ENCODE measurements around the gene ANXA2R. TPM values are rescaled to one million over a fixed set of nuclear protein-coding genes. Genes with fewer than 3 reads are reported as not detected.

The ANXA2R gene
- total and polyA plus RNA-seq, 2 of the 13 experiments (the other 11 are each of a cell fraction or from before 2014, with no cell fraction given), result 0.95 to 1.3 TPM

DNA sequence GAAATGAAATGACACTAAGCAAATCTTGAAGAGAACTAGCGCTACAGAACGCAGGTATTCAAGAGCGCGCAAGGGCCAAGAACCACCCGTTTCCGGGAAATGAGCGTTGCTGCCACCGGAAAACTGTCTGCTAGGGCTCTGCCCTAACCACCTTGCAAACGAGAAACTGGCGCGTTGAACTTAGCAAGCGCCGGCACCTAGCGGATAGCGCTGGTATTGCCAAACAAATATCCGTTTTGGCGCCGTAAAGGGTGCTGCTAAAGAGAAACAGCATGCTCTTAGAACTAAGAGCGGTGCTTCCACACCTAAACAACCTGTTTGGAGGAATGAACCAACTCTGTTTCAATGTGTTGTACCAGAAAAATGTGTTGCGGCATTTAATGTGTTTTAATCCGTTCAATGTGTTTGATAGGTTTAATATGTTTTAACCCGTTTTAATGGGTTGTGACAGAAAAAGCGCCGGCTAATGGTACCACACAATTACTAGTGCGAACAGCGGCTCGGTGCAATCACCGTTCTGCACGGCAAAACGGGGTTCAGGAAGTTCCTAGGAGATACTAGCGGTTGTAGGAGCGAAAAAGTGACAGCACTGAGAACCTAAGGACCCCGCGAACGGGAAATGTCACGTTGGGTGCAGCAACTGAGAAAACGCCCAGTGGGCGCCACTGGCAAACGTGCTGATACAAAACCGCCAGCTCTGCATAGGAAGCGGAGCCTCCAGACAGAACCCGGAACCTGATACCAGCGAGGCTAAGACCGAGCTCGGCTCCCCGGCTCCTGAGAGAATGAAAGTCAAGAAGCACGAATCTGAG is at the start of gene ANXA2R (continued):
- TF ChIP-seq MTA1 (CRISPR knock-in tag; IDR thresholded peaks at IDR 0.05; ENCODE audit: borderline replicate concordance) (no peak), HNRNPK (IDR thresholded peaks at IDR 0.05; ENCODE audit: low read depth, low read length, poor library complexity, severe bottlenecking) (no peak), PAX8 (CRISPR knock-in tag; IDR thresholded peaks at IDR 0.05; ENCODE audit: borderline replicate concordance) (no peak), NCOA5 (CRISPR knock-in tag; IDR thresholded peaks at IDR 0.05) (0 out of 2 replicates have a peak, but pooled peaks have one; percentile 32), NFYC (CRISPR knock-in tag; IDR thresholded peaks at IDR 0.05) (no peak), FOXK2 (IDR thresholded peaks at IDR 0.05) (no peak), RFXANK (CRISPR knock-in tag; IDR thresholded peaks at IDR 0.05) (no peak), MAF1 (CRISPR knock-in tag; IDR thresholded peaks at IDR 0.05; ENCODE audit: borderline replicate concordance) (no peak), KLF6 (CRISPR knock-in tag; IDR thresholded peaks at IDR 0.05) (no peak), ZBTB46 (CRISPR knock-in tag; IDR thresholded peaks at IDR 0.05; ENCODE audit: borderline replicate concordance) (no peak), ZNF619 (CRISPR knock-in tag; IDR thresholded peaks at IDR 0.05) (no peak), ZNF552 (CRISPR knock-in tag; IDR thresholded peaks at IDR 0.05; ENCODE audit: borderline replicate concordance) (no peak), ISX (CRISPR knock-in tag; conservative IDR thresholded peaks at IDR 0.05) (no peak)
- TF ChIP-seq, protein P1, sequence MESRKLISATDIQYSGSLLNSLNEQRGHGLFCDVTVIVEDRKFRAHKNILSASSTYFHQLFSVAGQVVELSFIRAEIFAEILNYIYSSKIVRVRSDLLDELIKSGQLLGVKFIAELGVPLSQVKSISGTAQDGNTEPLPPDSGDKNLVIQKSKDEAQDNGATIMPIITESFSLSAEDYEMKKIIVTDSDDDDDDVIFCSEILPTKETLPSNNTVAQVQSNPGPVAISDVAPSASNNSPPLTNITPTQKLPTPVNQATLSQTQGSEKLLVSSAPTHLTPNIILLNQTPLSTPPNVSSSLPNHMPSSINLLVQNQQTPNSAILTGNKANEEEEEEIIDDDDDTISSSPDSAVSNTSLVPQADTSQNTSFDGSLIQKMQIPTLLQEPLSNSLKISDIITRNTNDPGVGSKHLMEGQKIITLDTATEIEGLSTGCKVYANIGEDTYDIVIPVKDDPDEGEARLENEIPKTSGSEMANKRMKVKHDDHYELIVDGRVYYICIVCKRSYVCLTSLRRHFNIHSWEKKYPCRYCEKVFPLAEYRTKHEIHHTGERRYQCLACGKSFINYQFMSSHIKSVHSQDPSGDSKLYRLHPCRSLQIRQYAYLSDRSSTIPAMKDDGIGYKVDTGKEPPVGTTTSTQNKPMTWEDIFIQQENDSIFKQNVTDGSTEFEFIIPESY (CRISPR knock-in tag; IDR thresholded peaks at IDR 0.05), result peak; percentile 73
- TF ChIP-seq, protein P2, sequence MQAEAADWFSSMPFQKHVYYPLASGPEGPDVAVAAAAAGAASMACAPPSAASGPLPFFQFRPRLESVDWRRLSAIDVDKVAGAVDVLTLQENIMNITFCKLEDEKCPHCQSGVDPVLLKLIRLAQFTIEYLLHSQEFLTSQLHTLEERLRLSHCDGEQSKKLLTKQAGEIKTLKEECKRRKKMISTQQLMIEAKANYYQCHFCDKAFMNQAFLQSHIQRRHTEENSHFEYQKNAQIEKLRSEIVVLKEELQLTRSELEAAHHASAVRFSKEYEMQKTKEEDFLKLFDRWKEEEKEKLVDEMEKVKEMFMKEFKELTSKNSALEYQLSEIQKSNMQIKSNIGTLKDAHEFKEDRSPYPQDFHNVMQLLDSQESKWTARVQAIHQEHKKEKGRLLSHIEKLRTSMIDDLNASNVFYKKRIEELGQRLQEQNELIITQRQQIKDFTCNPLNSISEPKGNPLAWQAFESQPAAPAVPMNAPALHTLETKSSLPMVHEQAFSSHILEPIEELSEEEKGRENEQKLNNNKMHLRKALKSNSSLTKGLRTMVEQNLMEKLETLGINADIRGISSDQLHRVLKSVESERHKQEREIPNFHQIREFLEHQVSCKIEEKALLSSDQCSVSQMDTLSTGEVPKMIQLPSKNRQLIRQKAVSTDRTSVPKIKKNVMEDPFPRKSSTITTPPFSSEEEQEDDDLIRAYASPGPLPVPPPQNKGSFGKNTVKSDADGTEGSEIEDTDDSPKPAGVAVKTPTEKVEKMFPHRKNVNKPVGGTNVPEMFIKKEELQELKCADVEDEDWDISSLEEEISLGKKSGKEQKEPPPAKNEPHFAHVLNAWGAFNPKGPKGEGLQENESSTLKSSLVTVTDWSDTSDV (CRISPR knock-in tag; IDR thresholded peaks at IDR 0.05), result no peak
- TF ChIP-seq, protein P3, sequence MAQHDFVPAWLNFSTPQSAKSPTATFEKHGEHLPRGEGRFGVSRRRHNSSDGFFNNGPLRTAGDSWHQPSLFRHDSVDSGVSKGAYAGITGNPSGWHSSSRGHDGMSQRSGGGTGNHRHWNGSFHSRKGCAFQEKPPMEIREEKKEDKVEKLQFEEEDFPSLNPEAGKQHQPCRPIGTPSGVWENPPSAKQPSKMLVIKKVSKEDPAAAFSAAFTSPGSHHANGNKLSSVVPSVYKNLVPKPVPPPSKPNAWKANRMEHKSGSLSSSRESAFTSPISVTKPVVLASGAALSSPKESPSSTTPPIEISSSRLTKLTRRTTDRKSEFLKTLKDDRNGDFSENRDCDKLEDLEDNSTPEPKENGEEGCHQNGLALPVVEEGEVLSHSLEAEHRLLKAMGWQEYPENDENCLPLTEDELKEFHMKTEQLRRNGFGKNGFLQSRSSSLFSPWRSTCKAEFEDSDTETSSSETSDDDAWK (CRISPR knock-in tag; IDR thresholded peaks at IDR 0.05), result no peak
- TF ChIP-seq, protein P4, sequence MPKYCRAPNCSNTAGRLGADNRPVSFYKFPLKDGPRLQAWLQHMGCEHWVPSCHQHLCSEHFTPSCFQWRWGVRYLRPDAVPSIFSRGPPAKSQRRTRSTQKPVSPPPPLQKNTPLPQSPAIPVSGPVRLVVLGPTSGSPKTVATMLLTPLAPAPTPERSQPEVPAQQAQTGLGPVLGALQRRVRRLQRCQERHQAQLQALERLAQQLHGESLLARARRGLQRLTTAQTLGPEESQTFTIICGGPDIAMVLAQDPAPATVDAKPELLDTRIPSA (CRISPR knock-in tag; IDR thresholded peaks at IDR 0.05; ENCODE audit: borderline replicate concordance), result no peak
